ENCODE data around the gene LEMD2.

The LEMD2 gene

DNA sequence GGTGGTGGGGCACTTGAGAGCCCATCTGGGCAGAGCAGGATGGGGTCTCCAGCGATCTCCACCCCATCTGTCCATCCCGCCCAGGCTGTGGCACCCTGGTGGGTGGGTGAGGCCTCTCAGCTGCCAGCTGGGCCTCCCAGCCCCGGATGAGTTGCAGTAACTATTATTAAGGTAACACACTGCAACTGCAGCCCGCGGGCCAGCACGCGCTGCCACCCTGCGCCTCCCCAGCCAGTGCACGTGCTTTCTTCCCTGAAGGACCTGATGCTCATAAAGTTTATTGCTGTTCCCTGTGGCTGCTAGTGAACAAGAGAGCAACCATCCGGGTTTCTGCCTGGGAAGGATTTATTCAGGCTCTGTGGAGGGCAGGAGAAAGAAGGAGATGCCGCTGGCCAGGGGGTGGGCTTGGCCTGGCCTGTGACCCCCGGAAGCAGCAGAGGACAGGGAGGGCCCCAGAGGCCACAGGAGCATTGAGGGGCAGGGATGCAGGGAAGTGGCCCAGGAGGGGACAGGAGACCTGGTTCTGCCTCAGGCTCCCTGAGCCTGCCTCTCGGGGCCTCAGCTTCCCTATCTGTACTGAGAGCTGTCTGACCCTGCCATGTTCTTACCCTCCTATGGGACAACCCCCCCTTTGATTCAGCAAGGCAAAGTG, 43.9 kb downstream of the LEMD2 start:
- DNase-seq (ENCODE audit: low read depth, low spot score) = no peak
- ChIA-PET CTCF (interaction anchor here (0.7 to 21.8 kb wide), 45 partner anchors 9 to 670 kb away, joined by 3 to 584 read pairs (median 6); partner anchors contain the start of gene UQCC2), POLR2A (no interaction called here)
- TF ChIP-seq, protein P1, sequence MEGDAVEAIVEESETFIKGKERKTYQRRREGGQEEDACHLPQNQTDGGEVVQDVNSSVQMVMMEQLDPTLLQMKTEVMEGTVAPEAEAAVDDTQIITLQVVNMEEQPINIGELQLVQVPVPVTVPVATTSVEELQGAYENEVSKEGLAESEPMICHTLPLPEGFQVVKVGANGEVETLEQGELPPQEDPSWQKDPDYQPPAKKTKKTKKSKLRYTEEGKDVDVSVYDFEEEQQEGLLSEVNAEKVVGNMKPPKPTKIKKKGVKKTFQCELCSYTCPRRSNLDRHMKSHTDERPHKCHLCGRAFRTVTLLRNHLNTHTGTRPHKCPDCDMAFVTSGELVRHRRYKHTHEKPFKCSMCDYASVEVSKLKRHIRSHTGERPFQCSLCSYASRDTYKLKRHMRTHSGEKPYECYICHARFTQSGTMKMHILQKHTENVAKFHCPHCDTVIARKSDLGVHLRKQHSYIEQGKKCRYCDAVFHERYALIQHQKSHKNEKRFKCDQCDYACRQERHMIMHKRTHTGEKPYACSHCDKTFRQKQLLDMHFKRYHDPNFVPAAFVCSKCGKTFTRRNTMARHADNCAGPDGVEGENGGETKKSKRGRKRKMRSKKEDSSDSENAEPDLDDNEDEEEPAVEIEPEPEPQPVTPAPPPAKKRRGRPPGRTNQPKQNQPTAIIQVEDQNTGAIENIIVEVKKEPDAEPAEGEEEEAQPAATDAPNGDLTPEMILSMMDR (IDR thresholded peaks at IDR 0.05; ENCODE audit: insufficient read depth, low read length, missing control alignments) = no peak
- H3K4me3 ChIP-seq (ENCODE audit: low read depth, low read length) = no peak overlapping the region

DNA sequence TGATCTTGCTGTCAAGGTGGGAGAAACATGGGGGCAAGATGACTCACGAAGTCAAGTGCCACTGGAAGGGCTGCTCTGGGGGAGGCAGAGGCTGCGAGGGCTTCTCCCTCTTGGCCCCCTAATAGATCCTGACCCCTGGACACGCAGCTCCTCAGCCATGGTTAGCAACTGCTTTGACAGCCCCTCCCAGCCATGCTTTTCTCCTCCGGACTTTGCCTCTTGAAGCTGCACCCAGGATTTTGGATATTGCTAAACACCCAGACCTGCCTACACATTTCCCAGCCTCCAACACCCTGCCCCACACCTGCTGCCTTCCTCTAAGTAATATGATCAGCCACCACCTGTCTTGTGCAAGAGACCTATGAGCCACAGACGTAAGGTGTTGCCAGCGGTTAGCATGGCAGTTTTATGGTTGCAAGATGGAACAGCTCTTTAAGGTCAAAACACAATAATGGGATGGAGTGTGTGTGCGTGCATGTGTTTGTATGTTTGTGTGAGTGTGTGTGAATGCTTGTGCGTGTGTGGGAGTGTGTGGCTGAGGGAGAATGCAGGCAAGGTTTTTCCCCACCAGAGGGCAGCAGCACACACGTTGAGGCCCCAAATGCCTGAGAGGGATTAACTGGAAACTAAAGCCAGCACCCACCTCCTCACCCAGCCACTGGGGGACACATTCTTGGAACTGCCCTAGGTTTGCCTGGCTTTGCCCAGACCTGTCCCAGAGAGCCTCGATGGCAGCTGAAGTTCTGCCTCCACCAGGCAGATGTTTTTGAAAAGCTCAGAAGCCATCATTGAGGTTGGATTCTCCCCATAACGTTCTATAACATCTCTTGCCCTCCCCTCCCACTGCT, 44.7 kb downstream of the LEMD2 start:
- ChIA-PET CTCF (interaction anchor here (0.5 to 21.8 kb wide), 57 partner anchors 8 to 671 kb away, joined by 3 to 584 read pairs (median 5); partner anchors contain the start of genes BAK1 and UQCC2), POLR2A (no interaction called here)
- H3K4me3 ChIP-seq (ENCODE audit: low read depth, low read length) = no peak overlapping the region
- no peak for DNase-seq (ENCODE audit: low read depth, low spot score)
- TF ChIP-seq, protein P1 (IDR thresholded peaks at IDR 0.05; ENCODE audit: insufficient read depth, low read length, missing control alignments) = peak; percentile 90

DNA sequence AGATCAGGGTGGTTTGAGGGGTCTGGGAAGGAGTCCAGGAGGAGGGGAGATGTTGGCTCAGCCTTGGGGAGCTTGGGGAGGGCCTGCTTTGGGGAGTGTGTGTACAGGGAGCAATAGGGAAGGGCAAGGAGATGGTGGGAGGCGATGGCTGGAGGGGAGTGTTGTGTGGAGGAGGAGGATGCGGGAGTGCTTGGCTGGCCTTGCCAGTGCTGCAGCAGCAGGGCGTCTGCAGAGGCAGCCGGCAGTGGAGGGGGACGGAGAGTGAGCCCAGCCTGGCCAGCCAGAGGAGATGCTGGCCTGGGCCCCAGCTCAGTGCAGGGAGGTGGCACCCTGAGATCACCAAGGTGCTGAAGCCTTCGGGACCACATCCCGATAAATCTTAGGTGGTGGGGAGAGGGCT, 46.1 kb downstream of the LEMD2 start:
- ChIA-PET POLR2A (no interaction called here), CTCF (interaction anchor here (0.8 to 21.8 kb wide), 26 partner anchors 8 to 420 kb away, joined by 3 to 584 read pairs (median 6); partner anchors contain the start of genes BAK1 and UQCC2)
- H3K4me3 ChIP-seq (ENCODE audit: low read depth, low read length) = no peak overlapping the region
- DNase-seq (ENCODE audit: low read depth, low spot score) = no peak
- TF ChIP-seq, protein P1 (IDR thresholded peaks at IDR 0.05; ENCODE audit: insufficient read depth, low read length, missing control alignments) = no peak

DNA sequence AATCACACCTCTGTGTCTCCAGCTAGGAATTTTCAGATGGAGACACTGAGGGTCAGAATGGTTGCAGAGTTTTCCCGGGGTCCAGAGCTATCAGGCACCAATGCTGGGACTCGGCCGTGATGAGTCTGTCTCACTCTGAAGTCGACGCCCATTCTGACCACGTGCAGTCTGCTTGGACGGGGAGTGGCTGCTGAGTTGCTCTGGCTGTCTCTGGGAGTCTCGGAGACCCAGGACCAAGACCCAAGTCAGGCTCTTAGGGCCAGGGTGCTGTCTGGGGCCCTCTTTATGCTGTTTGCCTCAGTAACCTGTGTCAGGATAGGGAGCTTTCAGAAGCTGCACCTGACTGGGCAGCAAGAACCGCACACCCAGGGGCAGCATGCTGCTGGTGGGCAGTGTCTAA, 46.8 kb downstream of the LEMD2 start:
- H3K4me3 ChIP-seq (ENCODE audit: low read depth, low read length) = no peak overlapping the region
- ChIA-PET CTCF (interaction anchor here (1.0 to 21.8 kb wide), 10 partner anchors 15 to 413 kb away, joined by 3 to 584 read pairs (median 4); partner anchors contain the start of genes BAK1 and UQCC2), POLR2A (no interaction called here)
- TF ChIP-seq, protein P1 (IDR thresholded peaks at IDR 0.05; ENCODE audit: insufficient read depth, low read length, missing control alignments) = no peak
- DNase-seq (ENCODE audit: low read depth, low spot score) = no peak

DNA sequence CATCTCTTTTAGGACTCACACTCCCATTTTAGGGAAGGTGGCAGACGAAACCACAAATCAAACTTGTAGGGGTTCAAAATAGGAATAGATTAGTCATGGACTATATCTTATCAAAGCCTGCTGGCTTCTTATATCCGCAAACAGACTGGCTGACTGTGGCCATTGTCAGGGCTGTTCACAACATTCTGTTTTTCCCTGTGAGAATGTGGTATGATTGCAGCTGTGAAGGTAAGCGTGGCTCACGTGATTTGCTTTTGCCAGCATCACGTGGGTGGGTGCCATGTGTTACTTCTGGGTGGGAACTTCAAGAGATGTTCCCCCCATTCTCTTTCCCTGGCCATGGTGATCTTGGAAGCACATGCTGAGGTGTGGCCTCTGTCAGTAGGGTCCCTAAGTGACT, 48.1 kb downstream of the LEMD2 start:
- H3K4me3 ChIP-seq (ENCODE audit: low read depth, low read length) = no peak overlapping the region
- TF ChIP-seq, protein P1 (IDR thresholded peaks at IDR 0.05; ENCODE audit: insufficient read depth, low read length, missing control alignments) = no peak
- ChIA-PET POLR2A (no interaction called here), CTCF (interaction anchor here (0.9 to 21.8 kb wide), 6 partner anchors 13 to 415 kb away, joined by 4 to 584 read pairs (median 5); partner anchors contain the start of gene UQCC2)
- DNase-seq (ENCODE audit: low read depth, low spot score) = no peak

DNA sequence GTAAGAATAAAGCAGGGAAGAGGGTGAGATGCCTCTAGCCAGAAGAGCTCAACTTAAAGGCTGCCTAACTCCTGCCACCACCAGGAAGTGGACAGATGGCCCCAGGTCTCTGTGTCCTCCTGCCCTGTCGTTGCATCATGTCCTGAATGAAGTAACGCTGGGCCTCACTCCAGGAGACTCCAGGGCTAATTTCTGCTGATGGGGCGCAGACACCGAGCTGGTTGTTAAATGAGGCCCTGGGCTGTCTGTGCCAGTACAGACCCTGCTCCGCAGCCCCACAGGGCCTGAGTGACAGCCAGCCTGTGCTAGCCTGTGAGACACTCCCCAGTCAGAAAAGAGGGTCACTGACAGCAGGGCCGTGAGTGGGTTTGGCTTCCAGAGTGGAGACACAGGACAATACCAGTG, 48.7 kb downstream of the LEMD2 start:
- ChIA-PET CTCF (interaction anchor here (1.2 to 21.8 kb wide), 4 partner anchors 22 to 415 kb away, joined by 4 to 584 read pairs (median 4); no protein-coding TSS in a partner anchor), POLR2A (no interaction called here)
- no peak for DNase-seq (ENCODE audit: low read depth, low spot score)
- no peak overlapping the region for H3K4me3 ChIP-seq (ENCODE audit: low read depth, low read length)
- TF ChIP-seq, protein P1 (IDR thresholded peaks at IDR 0.05; ENCODE audit: insufficient read depth, low read length, missing control alignments) = no peak

Data from AG04449 (cell line).